Activated CD8-positive, alpha-beta T cell treated with anti-CD3 and anti-CD28 coated beads, Interleukin-2, amount 10 ng/mL, durations not matched to agents 7 days and 5 days (primary cell): Measurements from ENCODE around the gene SIRT7. TPM values are rescaled to one million over a fixed set of nuclear protein-coding genes. Genes with fewer than 3 reads are reported as not detected.
A peak's percentile ranks its signal among the peaks of the same experiment; 100 is the strongest.

Experiments
- ATAC-seq: fragments of 150-1000 bp; cut with Tn5 transposase; one replicate; pipeline ENCODE4 v1.10.0; 2021; ENCODE audit warnings: moderate library complexity
- CTCF ChIA-PET: fragments of 350-600 bp; sonication (Branson Sonifier 250); formaldehyde crosslinking; loops from one replicate; lab custom pipeline; 2021; ENCODE audit warnings: antibody characterized with exemption; lab: Charles Lee
- POLR2A ChIA-PET: fragments of 350-600 bp; sonication (Branson Sonifier 250); formaldehyde crosslinking; loops from one replicate; lab custom pipeline; 2021; ENCODE audit warnings: antibody characterized with exemption; lab: Charles Lee
- DNase-seq: peaks from one replicate; pipeline ENCODE4 v3.0.0-alpha.2; 2020
- H3K27ac Mint-ChIP-seq: one replicate; pipeline ENCODE4 v1.8.0; 2021; ENCODE audit warnings: mild to moderate bottlenecking, mixed read lengths
- H3K27me3 Mint-ChIP-seq: one replicate; pipeline ENCODE4 v1.8.0; 2021; ENCODE audit warnings: low read depth, mixed read lengths
- H3K36me3 Mint-ChIP-seq: one replicate; pipeline ENCODE4 v1.8.0; 2021; ENCODE audit warnings: low read depth, mixed read lengths
- H3K4me1 Mint-ChIP-seq: one replicate; pipeline ENCODE4 v1.8.0; 2021; ENCODE audit warnings: low read depth, mixed read lengths
- H3K4me3 Mint-ChIP-seq: one replicate; pipeline ENCODE4 v1.8.0; 2021; ENCODE audit warnings: mild to moderate bottlenecking, mixed read lengths
- H3K9me3 Mint-ChIP-seq: one replicate; pipeline ENCODE4 v1.8.0; 2022; ENCODE audit warnings: mixed read lengths; ENCODE audit not compliant: insufficient read depth
- total RNA-seq, 2 experiments: library from RNA; stranded (reverse); gene quantifications; one replicate each; pipeline ENCODE4 v1.2.3, GENCODE V29; 2021

Gene SIRT7, protein sequence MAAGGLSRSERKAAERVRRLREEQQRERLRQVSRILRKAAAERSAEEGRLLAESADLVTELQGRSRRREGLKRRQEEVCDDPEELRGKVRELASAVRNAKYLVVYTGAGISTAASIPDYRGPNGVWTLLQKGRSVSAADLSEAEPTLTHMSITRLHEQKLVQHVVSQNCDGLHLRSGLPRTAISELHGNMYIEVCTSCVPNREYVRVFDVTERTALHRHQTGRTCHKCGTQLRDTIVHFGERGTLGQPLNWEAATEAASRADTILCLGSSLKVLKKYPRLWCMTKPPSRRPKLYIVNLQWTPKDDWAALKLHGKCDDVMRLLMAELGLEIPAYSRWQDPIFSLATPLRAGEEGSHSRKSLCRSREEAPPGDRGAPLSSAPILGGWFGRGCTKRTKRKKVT
- total RNA-seq, result 10 to 100 TPM; 55.0 to 63.4 TPM

GRCh38 chr17:81917565-81918332, at the start of gene SIRT7:
SIRT7 (minus strand) TSS chr17:81918176; CDS start chr17:81918131, 45 bp downstream.
- CTCF ChIA-PET, result interaction anchor here (0.7 to 1.0 kb wide), 3 partner anchors 10 to 316 kb away, joined by 3 to 5 read pairs (median 4); partner anchors contain the start of gene MAFG
- no peaks in the 10 kb centered on the region for H3K27me3 Mint-ChIP-seq
- H3K9me3 Mint-ChIP-seq, result no peaks in the 10 kb centered on the region
- DNase-seq (peak; percentile 86), ATAC-seq (peak; percentile 86)
- H3K4me3 Mint-ChIP-seq, result peak within 1 kb of the TSS; percentile 82
- H3K36me3 Mint-ChIP-seq, result peaks cover 44% of the 10 kb centered on the region
- H3K27ac Mint-ChIP-seq, result peak within 1 kb of the TSS; percentile 88
- peaks cover 30% of the 10 kb centered on the region for H3K4me1 Mint-ChIP-seq
- POLR2A ChIA-PET, result interaction anchor here (0.7 to 2.2 kb wide), 9 partner anchors 8 to 399 kb away, joined by 3 to 19 read pairs (median 4); partner anchors contain the start of genes ALYREF, ANAPC11, ARHGDIA and MAFG

- Mint-ChIP-seq H3K36me3 (no peaks in the 10 kb centered on the region), H3K27ac (peak overlapping the region; percentile 52), H3K4me3 (peak overlapping the region; percentile 22), H3K27me3 (peaks cover 24% of the 10 kb centered on the region), H3K4me1 (peaks cover 21% of the 10 kb centered on the region), H3K9me3 (no peaks in the 10 kb centered on the region)
- ChIA-PET CTCF (interaction anchor here (1.0 to 1.9 kb wide), 4 partner anchors 8 to 239 kb away, joined by 3 to 9 read pairs (median 4); partner anchors contain the start of genes CENPX and LRRC45), POLR2A (interaction anchor here (1.3 to 1.9 kb wide), 2 partner anchors 9 to 50 kb away, joined by 4 to 7 read pairs; no protein-coding TSS in a partner anchor)
- DNase-seq (no peak), ATAC-seq (peak; percentile 4)
Observed at GRCh38 chr17:81967244-81967532, 49.2 kb upstream of the SIRT7 start.

GRCh38 chr17:81966343-81967243, 48.6 kb upstream of the SIRT7 start:
- Mint-ChIP-seq H3K4me1 (peaks cover 23% of the 10 kb centered on the region), H3K9me3 (no peaks in the 10 kb centered on the region), H3K36me3 (no peaks in the 10 kb centered on the region), H3K27ac (no peak overlapping the region), H3K27me3 (peaks cover 26% of the 10 kb centered on the region), H3K4me3 (no peak overlapping the region)
- ATAC-seq, result no peak
- POLR2A ChIA-PET, result interaction anchor here (1.1 to 1.9 kb wide), 2 partner anchors 10 to 12 kb away, joined by 3 to 7 read pairs; no protein-coding TSS in a partner anchor
- CTCF ChIA-PET, result interaction anchor here (1.0 to 1.4 kb wide), 3 partner anchors 53 to 64 kb away, joined by 3 to 5 read pairs (median 4); partner anchors contain the start of genes CENPX and LRRC45
- DNase-seq, result no peak

GRCh38 chr17:81964081-81964849, 46.3 kb upstream of the SIRT7 start:
- POLR2A ChIA-PET, result no interaction called here
- Mint-ChIP-seq H3K4me1 (peaks cover 23% of the 10 kb centered on the region), H3K27ac (no peak overlapping the region), H3K9me3 (no peaks in the 10 kb centered on the region), H3K4me3 (no peak overlapping the region), H3K27me3 (peaks cover 26% of the 10 kb centered on the region), H3K36me3 (no peaks in the 10 kb centered on the region)
- DNase-seq (no peak), ATAC-seq (no peak)
- CTCF ChIA-PET, result interaction anchor here (0.6 to 2.3 kb wide), 2 partner anchors 57 to 71 kb away, joined by 3 to 20 read pairs; partner anchors contain the start of genes CENPX and LRRC45

- H3K4me1 Mint-ChIP-seq, result peaks cover 17% of the 10 kb centered on the region
- no peak overlapping the region for H3K27ac Mint-ChIP-seq
- H3K27me3 Mint-ChIP-seq, result peaks cover 40% of the 10 kb centered on the region
- POLR2A ChIA-PET, result no interaction called here
- H3K36me3 Mint-ChIP-seq, result no peaks in the 10 kb centered on the region
- no peak overlapping the region for H3K4me3 Mint-ChIP-seq
- no peaks in the 10 kb centered on the region for H3K9me3 Mint-ChIP-seq
- CTCF ChIA-PET, result interaction anchor here (0.6 to 2.3 kb wide), 3 partner anchors 14 to 466 kb away, joined by 3 to 20 read pairs (median 3); partner anchors contain the start of genes CENPX and LRRC45
- ATAC-seq (no peak), DNase-seq (no peak)
Observed at GRCh38 chr17:81962499-81963441, 44.8 kb upstream of the SIRT7 start.

DNA sequence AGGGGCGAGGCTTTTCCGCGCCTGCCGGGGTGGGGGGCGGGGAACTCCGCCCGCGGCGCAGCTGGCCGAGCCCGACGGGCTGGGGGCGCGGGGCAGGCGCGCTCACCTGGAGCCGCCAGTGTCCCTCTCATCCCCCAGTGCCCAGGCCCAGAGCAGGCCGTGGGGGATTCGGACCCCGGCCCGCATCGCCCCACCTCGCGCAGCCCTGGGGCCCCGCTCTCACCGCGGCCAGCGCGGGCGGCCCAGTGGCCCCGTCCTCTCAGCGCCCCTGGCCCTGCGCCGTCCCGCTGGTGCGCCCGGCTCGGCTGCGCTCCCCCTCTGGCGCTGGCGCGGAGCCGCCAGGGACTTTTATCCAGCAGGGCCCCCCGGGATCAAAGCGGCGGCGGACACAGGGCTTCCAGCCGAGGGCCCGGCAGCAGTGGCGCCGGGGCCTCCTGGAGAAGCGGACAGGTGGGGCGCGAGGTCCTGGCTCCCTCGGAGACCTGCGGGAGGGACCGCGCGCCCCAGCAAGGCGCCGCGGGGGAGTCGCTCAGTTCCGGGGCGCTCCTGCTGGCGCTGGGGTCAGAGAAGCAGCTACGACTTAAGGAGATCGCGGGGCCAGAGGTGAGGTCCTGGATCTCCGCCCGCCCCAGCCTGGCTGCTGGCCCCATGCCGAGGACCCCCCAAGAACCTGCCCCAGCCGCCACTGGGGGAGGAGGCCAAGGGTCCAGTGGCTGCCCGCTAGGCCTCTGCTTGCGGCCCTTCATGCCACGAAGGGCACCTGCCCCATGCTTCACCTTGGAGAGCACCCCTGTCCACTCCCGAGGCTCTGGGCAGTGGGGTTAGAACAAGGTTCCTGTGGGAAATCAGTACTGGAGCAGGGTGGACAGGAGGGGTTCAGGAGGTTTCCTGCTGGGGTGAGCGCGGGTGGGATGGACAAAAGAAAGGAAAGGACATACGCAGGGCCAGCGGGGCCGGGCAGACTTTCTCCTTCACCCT, 43.8 kb upstream of the SIRT7 start:
- ChIA-PET CTCF (interaction anchor here (0.6 to 2.7 kb wide), 3 partner anchors 59 to 465 kb away, joined by 3 to 138 read pairs (median 20); partner anchors contain the start of genes CENPX and LRRC45), POLR2A (no interaction called here)
- H3K4me3 Mint-ChIP-seq, result no peak overlapping the region
- peaks cover 43% of the 10 kb centered on the region for H3K27me3 Mint-ChIP-seq
- no peak overlapping the region for H3K27ac Mint-ChIP-seq
- no peak for DNase-seq
- no peaks in the 10 kb centered on the region for H3K36me3 Mint-ChIP-seq
- H3K4me1 Mint-ChIP-seq, result peaks cover 13% of the 10 kb centered on the region
- H3K9me3 Mint-ChIP-seq, result no peaks in the 10 kb centered on the region
- ATAC-seq, result no peak

- H3K4me1 Mint-ChIP-seq, result peaks cover 9% of the 10 kb centered on the region
- no peak for DNase-seq
- ChIA-PET POLR2A (no interaction called here), CTCF (interaction anchor here (2.7 kb wide), 1 partner anchor 60 kb away, joined by 138 read pairs; the partner anchor contains the start of genes CENPX and LRRC45)
- H3K27ac Mint-ChIP-seq, result no peak within 1 kb of the TSS
- no peak within 1 kb of the TSS for H3K4me3 Mint-ChIP-seq
- no peak for ATAC-seq
- no peaks in the 10 kb centered on the region for H3K36me3 Mint-ChIP-seq
- H3K9me3 Mint-ChIP-seq, result no peaks in the 10 kb centered on the region
- H3K27me3 Mint-ChIP-seq, result peaks cover 43% of the 10 kb centered on the region
Observed at GRCh38 chr17:81961087-81961511, 43.1 kb upstream of the SIRT7 start, which contains the start of gene NOTUM. NOTUM (minus strand) TSS chr17:81961187; CDS start chr17:81960909, 278 bp downstream.

DNA sequence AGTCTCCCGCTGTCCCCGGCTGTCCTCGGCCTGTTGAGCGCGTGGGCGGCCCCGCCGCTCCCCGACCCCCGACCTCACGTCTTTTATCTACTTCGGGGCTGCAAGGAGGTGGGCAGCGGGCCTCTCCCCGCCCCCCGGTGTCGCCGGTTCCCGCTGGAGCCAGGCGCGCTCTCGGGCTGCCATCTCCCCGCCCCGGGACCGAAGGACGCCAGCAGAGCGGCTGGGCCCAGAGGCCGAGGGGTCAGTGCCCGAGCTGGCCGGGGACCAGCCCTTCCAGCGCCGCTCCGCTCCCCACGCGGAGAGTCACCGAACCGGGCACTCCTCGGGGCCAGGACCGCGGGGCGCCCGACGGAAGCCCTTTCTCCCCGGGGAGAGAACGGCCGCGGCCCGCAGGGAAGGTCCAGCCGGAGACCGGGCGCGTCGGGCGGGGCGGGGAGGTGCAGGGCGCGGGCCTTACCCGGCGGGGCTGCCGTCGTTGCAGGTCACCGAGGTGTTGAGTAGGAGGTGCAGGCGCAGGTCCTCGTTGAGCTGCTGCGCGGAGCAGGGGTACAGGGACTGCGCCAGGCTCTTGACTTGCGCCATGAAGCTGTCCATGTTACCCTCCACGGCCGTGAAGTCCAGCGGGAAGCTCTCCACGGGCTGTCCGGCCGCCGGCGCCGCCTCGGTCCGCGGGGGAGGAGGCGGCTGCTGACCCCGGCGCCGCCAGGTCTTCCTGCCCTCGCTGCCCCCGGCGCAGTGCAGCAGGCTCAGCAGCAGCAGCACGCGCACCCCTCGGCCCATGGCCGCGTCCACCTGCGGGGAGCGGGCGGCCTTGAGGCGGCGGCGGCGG, 42.4 kb upstream of the SIRT7 start:
- CTCF ChIA-PET, result interaction anchor here (0.8 to 2.7 kb wide), 30 partner anchors 8 to 410 kb away, joined by 3 to 138 read pairs (median 4); partner anchors contain the start of genes CENPX, DCXR, LRRC45 and MAFG

More for the DNA sequence above, 42.4 kb upstream of the SIRT7 start:
- no peak for DNase-seq
- Mint-ChIP-seq H3K9me3 (no peaks in the 10 kb centered on the region), H3K27ac (no peak overlapping the region), H3K4me1 (peaks cover 7% of the 10 kb centered on the region), H3K36me3 (no peaks in the 10 kb centered on the region), H3K27me3 (peaks cover 43% of the 10 kb centered on the region), H3K4me3 (no peak overlapping the region)
- ATAC-seq, result no peak
- POLR2A ChIA-PET, result interaction anchor here (1.0 to 1.4 kb wide), 2 partner anchors 61 to 62 kb away, joined by 4 to 12 read pairs; partner anchors contain the start of genes CENPX and LRRC45
